ENCODE data around the gene KCNJ1.

The KCNJ1 gene

GRCh38 chr11:128901653-128902514, 34.8 kb upstream of the KCNJ1 start:
- DNase-seq = no peak

DNA sequence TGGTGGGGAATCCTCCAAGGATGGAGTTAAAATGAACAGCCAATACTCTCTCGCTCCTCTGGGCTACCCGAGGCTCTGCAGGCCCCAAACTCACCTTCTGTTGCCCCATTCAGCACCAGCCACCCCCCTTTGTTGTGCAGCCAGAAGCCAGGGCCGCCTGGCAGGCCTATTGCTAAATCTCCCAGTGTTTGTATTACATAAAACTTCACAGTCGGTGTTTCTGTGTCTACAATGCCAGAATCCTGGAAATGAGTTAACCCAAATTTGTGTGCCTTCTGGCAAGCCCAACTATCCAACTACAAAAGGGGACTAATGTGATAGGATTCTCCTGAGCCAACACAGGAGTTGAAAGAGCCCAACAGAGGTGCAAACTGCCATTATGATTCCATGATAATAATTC, 33.4 kb upstream of the KCNJ1 start:
- no peak for DNase-seq

- DNase-seq = no peak
Measured at GRCh38 chr11:128898580-128899344, 31.7 kb upstream of the KCNJ1 start.

DNA sequence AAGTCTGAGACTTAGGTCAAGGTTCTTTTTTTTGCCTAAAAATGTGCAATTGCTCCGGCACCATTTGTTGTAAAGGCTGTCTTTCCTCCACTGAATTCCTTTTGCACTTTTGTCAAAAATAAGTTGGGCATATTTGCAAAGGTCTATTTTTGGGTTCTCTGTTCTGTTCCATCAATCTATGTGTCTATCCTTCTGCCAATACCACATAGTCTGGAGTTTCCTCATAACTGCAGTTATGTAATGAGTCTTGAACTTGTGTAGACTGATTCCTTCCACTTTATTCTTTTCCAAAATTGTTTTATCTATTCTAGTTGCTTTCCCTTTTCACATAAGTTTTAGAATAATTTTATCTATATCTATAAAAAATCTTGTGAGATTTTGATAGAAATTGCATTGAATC, 30.7 kb upstream of the KCNJ1 start:
- no peak for DNase-seq

GRCh38 chr11:128896356-128896755, 29.3 kb upstream of the KCNJ1 start:
- DNase-seq = no peak

DNA sequence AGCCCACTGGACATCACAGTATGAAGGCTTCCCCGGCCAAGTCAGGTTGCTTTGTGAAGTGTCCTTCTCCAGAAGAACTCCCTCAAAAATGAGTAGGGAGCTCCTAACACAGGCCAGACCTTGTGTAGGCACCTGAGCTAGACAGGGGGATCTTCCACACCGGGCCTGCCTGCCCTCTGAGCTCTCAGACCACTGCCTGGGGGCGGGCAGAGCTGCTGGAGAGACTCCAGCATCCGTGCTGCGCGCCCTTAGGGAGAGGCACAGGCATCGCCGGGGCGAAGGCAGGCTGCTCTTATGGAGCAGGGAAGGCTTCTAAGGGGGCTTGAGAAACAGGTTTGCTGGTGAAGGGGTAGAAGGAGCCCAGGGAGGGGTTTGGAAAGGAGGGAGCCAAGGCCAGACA, 28.4 kb upstream of the KCNJ1 start:
- no peak for DNase-seq

GRCh38 chr11:128894685-128895084, 27.6 kb upstream of the KCNJ1 start:
- DNase-seq = no peak

GRCh38 chr11:128894286-128894681, 27.2 kb upstream of the KCNJ1 start:
- no peak for DNase-seq

GRCh38 chr11:128893578-128894285, 26.6 kb upstream of the KCNJ1 start:
- no peak for DNase-seq

DNA sequence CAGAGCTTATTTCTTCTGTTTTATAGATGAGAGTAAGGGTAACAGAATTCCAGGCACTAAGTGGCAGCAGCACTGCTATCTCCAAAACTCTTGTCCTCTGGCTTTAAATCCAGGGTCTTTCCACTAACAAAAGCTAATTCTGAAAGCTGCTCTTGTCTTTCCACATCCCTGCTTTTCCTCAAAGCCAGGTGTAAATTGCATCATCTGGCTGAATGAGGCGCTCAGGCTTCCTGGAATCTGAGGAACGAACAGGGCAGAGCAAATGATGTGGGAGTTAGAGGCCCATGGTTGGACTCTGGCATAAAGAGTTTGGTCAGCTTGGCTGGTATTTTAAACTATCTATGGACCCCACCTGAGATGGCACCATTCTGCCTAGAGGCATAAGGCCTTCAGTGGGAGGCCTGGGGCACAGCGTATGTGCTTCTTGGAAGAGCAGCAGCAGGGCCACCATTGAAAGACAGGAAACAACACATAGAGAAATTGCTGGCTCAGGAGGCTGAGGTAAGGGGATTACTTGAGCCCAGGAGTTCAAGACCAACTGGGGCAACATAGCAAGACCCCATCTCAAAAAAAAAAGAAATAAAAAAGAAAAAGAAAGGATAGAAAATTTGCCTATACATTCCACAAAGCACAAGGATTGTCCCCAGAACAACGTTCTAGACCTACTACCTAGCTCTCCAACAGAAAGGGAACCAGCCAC, 25.9 kb upstream of the KCNJ1 start:
- no peak for DNase-seq

- DNase-seq = no peak
Measured at GRCh38 chr11:128891913-128892398, 24.9 kb upstream of the KCNJ1 start.

DNA sequence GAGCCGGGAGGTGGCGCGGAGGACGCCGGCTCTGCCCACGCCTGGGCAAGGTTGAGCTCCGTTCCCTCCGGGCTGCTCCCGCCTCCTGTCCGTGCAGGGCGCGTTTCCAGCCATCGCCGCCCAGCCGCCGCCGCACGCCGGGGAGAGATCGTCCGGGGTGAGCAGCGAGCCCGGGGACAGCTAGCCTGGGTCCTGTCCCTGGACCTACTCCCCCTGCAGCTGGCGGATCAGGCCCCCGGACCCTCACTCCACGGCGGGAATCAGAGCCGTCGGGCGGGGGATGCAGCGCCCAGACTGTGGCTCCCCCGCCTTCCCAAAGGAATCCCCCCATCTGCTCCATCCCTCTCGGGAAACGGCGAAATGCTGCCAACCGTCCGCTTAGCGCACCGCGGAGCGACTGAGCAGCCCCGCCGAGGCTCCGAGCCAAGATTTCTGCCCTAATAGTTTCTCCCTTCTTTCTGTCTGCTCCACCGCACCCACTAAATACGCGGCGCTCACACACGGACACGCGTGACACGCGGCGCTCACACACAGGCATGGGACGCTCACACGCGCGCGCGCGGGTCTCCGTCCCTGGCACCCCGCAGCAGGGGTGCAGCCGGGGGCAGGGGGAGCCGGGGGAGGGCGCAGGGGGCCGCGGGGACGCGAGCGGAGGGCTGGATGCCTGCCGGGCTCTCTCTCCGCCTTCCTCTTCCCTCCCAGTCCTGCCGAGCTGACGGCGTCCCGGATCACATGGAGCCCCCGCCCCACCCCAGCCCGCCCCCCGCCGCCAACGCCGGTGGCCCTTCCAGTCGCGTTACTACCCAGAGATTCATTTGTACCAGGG, 23.7 kb upstream of the KCNJ1 start, which contains the start of gene KCNJ5:
Gene KCNJ5, plus strand, starts transcription at position 814 of the 826 bp plus-strand sequence. CDS start 19,918 bp downstream, outside the sequence.
- DNase-seq = no peak

- no peak for DNase-seq
Measured at GRCh38 chr11:128890216-128890542, 23.1 kb upstream of the KCNJ1 start.

GRCh38 chr11:128889657-128890213, 22.6 kb upstream of the KCNJ1 start:
- DNase-seq = no peak

DNA sequence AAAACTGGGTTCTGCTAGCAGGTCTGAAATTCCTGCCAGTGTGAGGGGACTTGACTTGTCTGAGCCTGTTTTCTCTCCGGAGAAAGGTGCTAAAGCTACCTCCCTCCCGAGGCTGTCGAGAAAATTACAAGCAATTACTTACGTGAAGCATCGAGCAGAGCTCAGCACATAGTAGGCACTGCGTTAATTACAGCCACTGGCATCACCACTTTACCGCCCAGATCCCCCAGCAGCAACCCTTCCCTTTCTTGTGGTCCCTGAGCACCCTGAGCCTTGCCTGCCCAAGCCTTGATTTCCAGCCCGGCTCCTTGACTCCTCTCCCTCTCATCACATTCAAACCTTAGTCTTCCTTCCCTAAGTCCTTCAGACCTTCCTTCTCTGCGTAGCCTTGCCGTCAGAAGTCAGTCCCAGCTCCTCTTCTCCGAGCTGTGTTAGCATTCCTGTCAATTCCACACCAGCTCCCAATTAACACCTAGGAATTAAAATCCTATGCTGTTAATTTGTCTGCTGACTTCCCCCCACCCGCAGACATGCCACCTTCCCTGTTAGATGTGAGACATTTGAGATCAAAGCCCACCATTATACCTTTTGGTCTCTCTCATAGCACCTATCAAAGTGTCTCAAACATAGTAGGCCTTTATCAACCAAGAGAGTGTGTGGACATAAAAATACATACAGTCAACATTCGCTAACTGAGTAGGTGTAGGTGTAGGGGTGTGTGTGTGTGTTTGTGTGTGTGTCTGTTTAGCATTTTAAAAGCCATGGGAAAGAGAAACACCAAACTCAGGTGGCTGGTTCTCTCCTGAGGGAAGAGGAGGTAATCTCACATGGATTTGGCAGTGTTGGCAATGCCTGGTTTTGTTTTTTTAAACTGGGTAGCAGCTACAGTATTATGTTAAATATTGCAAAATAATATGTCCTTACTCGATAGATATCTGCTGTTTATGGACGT, 21.2 kb upstream of the KCNJ1 start:
- peak; percentile 25 for DNase-seq

DNA sequence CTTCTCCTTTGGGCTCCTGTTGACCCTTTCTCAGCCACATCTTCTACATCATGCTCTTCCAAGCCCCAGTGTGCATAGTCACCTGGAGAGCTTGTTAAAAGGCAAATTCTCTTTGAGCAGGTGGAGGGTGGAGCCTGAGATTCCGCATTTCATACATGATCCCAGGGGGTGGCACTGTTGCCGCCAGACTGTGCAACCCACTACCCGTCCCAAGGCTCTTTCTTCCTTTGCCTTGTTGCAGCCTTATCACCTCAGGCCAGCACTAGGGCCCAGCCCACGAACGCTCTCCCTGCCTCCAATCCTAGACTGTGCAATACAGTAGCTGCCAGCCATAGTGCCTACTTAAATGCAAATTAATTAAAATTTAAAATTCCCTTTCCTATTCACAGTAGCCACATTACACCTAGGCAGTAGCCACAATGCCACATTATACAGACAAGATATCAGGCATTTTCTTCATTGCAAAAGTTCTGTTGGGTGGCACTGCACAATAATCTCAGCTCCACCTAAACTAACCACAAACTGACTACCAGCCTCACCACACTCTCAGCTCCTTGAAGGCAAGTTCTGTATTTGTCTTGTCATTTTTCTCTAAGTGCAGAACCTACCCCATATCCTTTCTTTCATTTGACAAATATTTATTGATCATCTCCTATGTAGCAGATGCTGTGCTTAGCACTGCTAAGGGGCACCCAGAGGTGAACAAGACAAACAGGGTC, 19.5 kb upstream of the KCNJ1 start:
- peak; percentile 12 for DNase-seq

GRCh38 chr11:128884703-128885338, 17.7 kb upstream of the KCNJ1 start:
- peak; percentile 48 for DNase-seq

GRCh38 chr11:128884054-128884453, 17.0 kb upstream of the KCNJ1 start:
- DNase-seq = no peak

DNA sequence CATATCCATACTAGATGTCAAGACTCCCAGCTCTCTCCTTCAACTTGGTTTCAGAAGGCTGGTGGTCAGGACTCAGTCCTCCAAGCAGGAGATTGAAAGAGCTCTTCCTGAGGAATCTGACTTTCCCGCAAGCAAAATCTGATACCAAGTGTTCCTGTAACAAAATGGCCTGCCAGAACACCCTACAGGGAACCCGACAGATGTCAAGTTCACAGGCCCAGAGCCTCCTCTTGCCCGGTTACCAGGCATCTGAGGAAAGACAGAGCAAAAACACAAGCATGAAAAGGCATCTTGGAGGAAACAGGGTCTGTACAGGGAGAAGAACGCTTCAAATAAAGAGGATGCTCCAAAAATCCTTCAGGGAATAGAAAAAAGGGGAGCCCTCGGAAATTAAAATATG, 15.4 kb upstream of the KCNJ1 start:
- no peak for DNase-seq
